RWPE2 (cell line): ENCODE results near the gene C21orf91.

Experiments
- ATAC-seq: fragments of 200-7000 bp; cut with Tn5 transposase; 3 replicates; pipeline ENCODE4 v1.9.1; 2021; ENCODE audit warnings: low read depth
- DNase-seq: peaks from one replicate; pipeline ENCODE4 v3.0.0-alpha.2; 2020; ENCODE audit warnings: low spot score
- H3K27ac ChIP-seq: fragments of 450-650 bp; 2 replicates; pipeline ENCODE4 v1.5.1; 2017; ENCODE audit warnings: mild to moderate bottlenecking; ENCODE audit not compliant: poor library complexity, severe bottlenecking
- H3K27me3 ChIP-seq: fragments of 250-450 bp; sonication (Bioruptor Pico); 2 replicates; pipeline ENCODE4 v1.5.1; 2021; ENCODE audit warnings: mild to moderate bottlenecking, moderate library complexity; ENCODE audit not compliant: insufficient read depth, poor library complexity, severe bottlenecking
- H3K36me3 ChIP-seq: fragments of 250-450 bp; sonication (Bioruptor Pico); 2 replicates; pipeline ENCODE4 v1.5.1; 2020; ENCODE audit warnings: low read depth, mild to moderate bottlenecking, moderate library complexity
- H3K4me1 ChIP-seq: fragments of 250-450 bp; sonication (Bioruptor Pico); 2 replicates; pipeline ENCODE4 v1.5.1; 2021; ENCODE audit warnings: mild to moderate bottlenecking, moderate library complexity; ENCODE audit not compliant: insufficient read depth, poor library complexity, severe bottlenecking
- H3K4me3 ChIP-seq: fragments of 250-450 bp; sonication (Bioruptor Pico); 2 replicates; pipeline ENCODE4 v1.5.1; 2021; ENCODE audit warnings: mild to moderate bottlenecking, moderate library complexity; ENCODE audit not compliant: severe bottlenecking
- H3K9me3 ChIP-seq: fragments of 250-450 bp; sonication (Bioruptor Pico); 2 replicates; pipeline ENCODE4 v1.5.1; 2021; ENCODE audit warnings: mild to moderate bottlenecking, moderate library complexity; ENCODE audit not compliant: severe bottlenecking
- TF ChIP-seq, protein P1 (sequence below): fragments of 450-650 bp; IDR thresholded peaks from one replicate; pipeline ENCODE4 v1.5.1; 2017; ENCODE audit warnings: mild to moderate bottlenecking, moderate library complexity; ENCODE audit not compliant: poor library complexity, severe bottlenecking

Gene C21orf91

GRCh38 chr21:17789069-17789468 lies 30.1 kb downstream of the C21orf91 start:
- H3K36me3 ChIP-seq: peaks cover 13% of the 10 kb centered on the region
- no peak for ATAC-seq
- H3K27ac ChIP-seq: no peak overlapping the region
- no peaks in the 10 kb centered on the region for H3K4me1 ChIP-seq
- TF ChIP-seq, protein P1, sequence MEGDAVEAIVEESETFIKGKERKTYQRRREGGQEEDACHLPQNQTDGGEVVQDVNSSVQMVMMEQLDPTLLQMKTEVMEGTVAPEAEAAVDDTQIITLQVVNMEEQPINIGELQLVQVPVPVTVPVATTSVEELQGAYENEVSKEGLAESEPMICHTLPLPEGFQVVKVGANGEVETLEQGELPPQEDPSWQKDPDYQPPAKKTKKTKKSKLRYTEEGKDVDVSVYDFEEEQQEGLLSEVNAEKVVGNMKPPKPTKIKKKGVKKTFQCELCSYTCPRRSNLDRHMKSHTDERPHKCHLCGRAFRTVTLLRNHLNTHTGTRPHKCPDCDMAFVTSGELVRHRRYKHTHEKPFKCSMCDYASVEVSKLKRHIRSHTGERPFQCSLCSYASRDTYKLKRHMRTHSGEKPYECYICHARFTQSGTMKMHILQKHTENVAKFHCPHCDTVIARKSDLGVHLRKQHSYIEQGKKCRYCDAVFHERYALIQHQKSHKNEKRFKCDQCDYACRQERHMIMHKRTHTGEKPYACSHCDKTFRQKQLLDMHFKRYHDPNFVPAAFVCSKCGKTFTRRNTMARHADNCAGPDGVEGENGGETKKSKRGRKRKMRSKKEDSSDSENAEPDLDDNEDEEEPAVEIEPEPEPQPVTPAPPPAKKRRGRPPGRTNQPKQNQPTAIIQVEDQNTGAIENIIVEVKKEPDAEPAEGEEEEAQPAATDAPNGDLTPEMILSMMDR: no peak
- no peaks in the 10 kb centered on the region for H3K27me3 ChIP-seq
- no peaks in the 10 kb centered on the region for H3K9me3 ChIP-seq
- no peak for DNase-seq
- no peak overlapping the region for H3K4me3 ChIP-seq

DNA sequence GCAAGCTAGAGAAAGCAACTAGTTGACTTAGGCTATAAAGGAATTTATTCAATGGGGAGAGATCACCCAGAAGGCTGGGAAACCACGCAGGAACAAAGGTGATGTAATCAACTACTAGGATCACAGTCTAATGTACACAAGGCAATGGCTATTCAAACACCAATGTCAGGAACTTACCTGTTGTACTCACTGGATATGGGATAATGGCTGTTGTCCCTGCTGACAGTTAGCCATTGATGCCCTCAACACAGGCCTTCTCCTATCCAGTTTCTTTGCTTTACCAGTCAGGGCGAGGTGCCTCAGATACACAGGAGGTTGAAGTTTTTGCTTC lies 32.3 kb downstream of the C21orf91 start:
- Histone ChIP-seq H3K27me3 (no peaks in the 10 kb centered on the region), H3K4me3 (no peak overlapping the region), H3K9me3 (no peaks in the 10 kb centered on the region), H3K27ac (no peak overlapping the region), H3K4me1 (no peaks in the 10 kb centered on the region), H3K36me3 (0 out of 2 replicates have a peak, but pooled peaks cover 4% of the 10 kb centered on the region)
- no peak for ATAC-seq
- no peak for DNase-seq
- TF ChIP-seq, protein P1: no peak

DNA sequence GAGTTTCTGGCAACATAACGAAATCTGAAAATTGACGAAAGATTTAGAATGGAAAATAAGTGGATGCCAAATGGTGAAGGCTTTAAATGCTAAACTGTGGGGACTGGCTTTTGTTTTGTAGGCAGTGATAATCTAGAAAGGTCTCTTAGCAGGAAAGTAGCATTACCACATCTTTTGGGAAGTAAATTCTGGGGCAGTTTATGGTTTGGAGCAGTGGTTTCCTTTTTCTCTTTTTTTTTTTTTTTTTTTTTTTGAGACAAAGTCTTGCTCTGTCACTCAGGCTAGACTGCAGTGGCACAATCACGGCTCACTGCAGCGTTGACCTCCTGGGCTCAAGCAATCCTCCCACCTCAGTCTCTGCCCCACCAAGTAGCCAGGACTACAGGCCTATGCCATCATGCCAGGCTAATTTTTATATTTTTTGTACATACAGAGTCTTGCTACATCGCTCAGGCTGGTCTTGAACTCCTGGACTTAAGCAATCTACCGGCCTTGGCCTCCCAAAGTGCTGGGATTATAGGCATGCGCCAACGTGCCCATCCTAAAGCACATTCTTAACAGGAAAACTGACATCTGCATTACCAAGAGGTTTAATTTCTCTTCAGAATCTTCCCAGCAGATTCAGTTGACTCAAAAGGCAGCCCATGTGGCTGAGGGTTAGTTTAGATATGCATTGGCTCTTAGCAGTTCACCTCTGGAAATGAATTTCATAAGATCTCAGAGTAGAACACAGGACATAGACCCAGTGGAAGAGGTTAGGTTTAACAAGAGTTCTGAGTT lies 32.9 kb downstream of the C21orf91 start:
- Histone ChIP-seq H3K36me3 (0 out of 2 replicates have a peak, but pooled peaks cover 4% of the 10 kb centered on the region), H3K4me3 (no peak overlapping the region), H3K9me3 (no peaks in the 10 kb centered on the region), H3K27ac (no peak overlapping the region), H3K27me3 (no peaks in the 10 kb centered on the region), H3K4me1 (no peaks in the 10 kb centered on the region)
- no peak for DNase-seq
- TF ChIP-seq, protein P1: no peak
- ATAC-seq: no peak

- Histone ChIP-seq H3K27me3 (no peaks in the 10 kb centered on the region), H3K4me1 (no peaks in the 10 kb centered on the region)
These were observed 33.8 kb downstream of the C21orf91 start for GRCh38 chr21:17785403-17785788.

More at GRCh38 chr21:17785403-17785788, 33.8 kb downstream of the C21orf91 start:
- DNase-seq (no peak), ATAC-seq (no peak)
- Histone ChIP-seq H3K36me3 (0 out of 2 replicates have a peak, but pooled peaks cover 4% of the 10 kb centered on the region), H3K9me3 (no peaks in the 10 kb centered on the region), H3K4me3 (no peak overlapping the region), H3K27ac (no peak overlapping the region)
- TF ChIP-seq, protein P1: no peak
